GM12878 (cell line): ENCODE results near the gene NUP62. TPM values are rescaled to one million over a fixed set of nuclear protein-coding genes. Genes with fewer than 3 reads are reported as not detected.

Source experiments
- ATAC-seq: fragments of 200-7000 bp; cut with Tn5 transposase; 3 replicates; pipeline ENCODE4 v1.9.1; 2020; ENCODE audit warnings: mild to moderate bottlenecking, moderate library complexity
- BruUV-seq: library from RNA; stranded (reverse); fragments of 400-500 nt; replicated peaks from 2 replicates; lab custom pipeline; 2021; lab: Mats Ljungman, UMichigan
- CTCF ChIA-PET: fragments of 300-600 bp; sonication (Branson Sonifier 250); formaldehyde crosslinking; extraction: SDS; loops from one replicate; lab custom pipeline; 2021; ENCODE audit warnings: inconsistent platforms; lab: Yijun Ruan, JAX
- POLR2A ChIA-PET: fragments of 350-600 bp; formaldehyde crosslinking; extraction: SDS; loops from one replicate; lab custom pipeline; 2021; ENCODE audit warnings: inconsistent platforms; lab: Charles Lee
- RAD21 ChIA-PET: fragments of 300-600 bp; sonication (Branson Sonifier 250); formaldehyde crosslinking; loops from one replicate; lab custom pipeline; 2023; ENCODE audit warnings: antibody characterized with exemption; ENCODE audit not compliant: unreplicated experiment; lab: Charles Lee
- SMC1A ChIA-PET: fragments of 300-600 bp; sonication (Branson Sonifier 250); formaldehyde crosslinking; loops from one replicate; lab custom pipeline; 2023; ENCODE audit not compliant: unreplicated experiment, uncharacterized antibody; lab: Charles Lee
- DNase-seq: peaks from one replicate; pipeline ENCODE4 v3.0.0-alpha.2; 2011; ENCODE audit warnings: low read depth, low spot score
- FAIRE-seq: peaks from 3 replicates; lab custom pipeline; 2011; peaks lifted over from hg19 to GRCh38; lab: Jason Lieb, UNC
- H2AFZ ChIP-seq: 2 replicates; pipeline ENCODE4 v1.6.0; 2011; ENCODE audit warnings: low read depth, low read length, control low read depth; ENCODE audit not compliant: control insufficient read depth
- H3K27ac ChIP-seq: 2 replicates; pipeline ENCODE4 v1.5.1; 2011; ENCODE audit warnings: control low read depth; ENCODE audit not compliant: control insufficient read depth, insufficient read depth
- H3K27me3 ChIP-seq, 2 experiments: replicated peaks in 1 of 2; 2 replicates each; pipeline versions ENCODE4 v1.6.0 to v1.6.1; 2011; ENCODE audit warnings: low read length in 1 of 2; ENCODE audit not compliant: control insufficient read depth in 2 of 2, insufficient read depth in 2 of 2
- H3K36me3 ChIP-seq, 2 experiments: 2 replicates each; pipeline ENCODE4 v1.5.1; 2011; ENCODE audit warnings: low read length in 1 of 2; ENCODE audit not compliant: control insufficient read depth in 2 of 2, insufficient read depth in 2 of 2
- H3K4me1 ChIP-seq: 2 replicates; pipeline ENCODE4 v1.6.1; 2011; ENCODE audit warnings: mild to moderate bottlenecking, low read length, moderate library complexity, mixed read lengths; ENCODE audit not compliant: control insufficient read depth, insufficient read depth
- H3K4me2 ChIP-seq: 2 replicates; pipeline ENCODE4 v1.6.0; 2011; ENCODE audit warnings: control low read depth; ENCODE audit not compliant: control insufficient read depth, insufficient read depth
- H3K4me3 ChIP-seq: fragments of 200-600 bp; sonication (generic); 2 replicates; pipeline ENCODE4 v1.5.1; 2016
- H3K79me2 ChIP-seq: 2 replicates; pipeline ENCODE4 v1.6.0; 2011; ENCODE audit warnings: low read length; ENCODE audit not compliant: control insufficient read depth, insufficient read depth
- H3K9ac ChIP-seq: 2 replicates; pipeline ENCODE4 v1.8.0; 2011; ENCODE audit warnings: low read length, control low read depth, mixed read lengths; ENCODE audit not compliant: control insufficient read depth, insufficient read depth
- H3K9me3 ChIP-seq: replicated peaks from 3 replicates; pipeline ENCODE4 v1.5.1; 2011; ENCODE audit warnings: mild to moderate bottlenecking, low read length; ENCODE audit not compliant: control insufficient read depth, insufficient read depth
- H4K20me1 ChIP-seq: 2 replicates; pipeline ENCODE4 v1.6.0; 2011; ENCODE audit not compliant: control insufficient read depth, insufficient read depth
- BCLAF1 ChIP-seq: fragments of 450-650 bp; IDR thresholded peaks from 2 replicates; pipeline ENCODE4 v1.6.1; 2017; ENCODE audit warnings: antibody characterized with exemption, mild to moderate bottlenecking, moderate library complexity
- E2F4 ChIP-seq: IDR thresholded peaks from 2 replicates; pipeline ENCODE4 v1.6.1; 2012; ENCODE audit warnings: low read depth, low read length, improper control_type of control experiment
- HDGF ChIP-seq: fragments of 450-650 bp; IDR thresholded peaks from 2 replicates; pipeline ENCODE4 v1.6.1; 2016; ENCODE audit warnings: antibody characterized with exemption
- MXI1 ChIP-seq: fragments of 150-350 bp; IDR thresholded peaks from 2 replicates; pipeline ENCODE4 v1.6.1; 2011; ENCODE audit warnings: low read depth, mild to moderate bottlenecking, inconsistent platforms, low read length, improper control_type of control experiment
- NR2C1 ChIP-seq: fragments of 450-650 bp; IDR thresholded peaks from 2 replicates; pipeline ENCODE4 v1.6.1; 2017; ENCODE audit warnings: antibody characterized with exemption, mild to moderate bottlenecking, moderate library complexity
- PKNOX1 ChIP-seq: fragments of 450-650 bp; IDR thresholded peaks from 2 replicates; pipeline ENCODE4 v1.6.1; 2016; ENCODE audit warnings: mild to moderate bottlenecking
- RCOR1 ChIP-seq: conservative IDR thresholded peaks from 2 replicates; pipeline ENCODE4 v1.6.1; 2012; ENCODE audit warnings: low read depth, low read length, improper control_type of control experiment
- SMAD1 ChIP-seq: fragments of 450-650 bp; IDR thresholded peaks from 2 replicates; pipeline ENCODE4 v1.6.1; 2018; ENCODE audit warnings: mild to moderate bottlenecking, low read depth; ENCODE audit not compliant: partially characterized antibody
- SUZ12 ChIP-seq: fragments of 200-600 bp; sonication (generic); IDR thresholded peaks from one replicate; pipeline ENCODE4 v1.6.1; 2018; ENCODE audit warnings: antibody characterized with exemption, mild to moderate bottlenecking; ENCODE audit not compliant: unreplicated experiment
- ZNF207 ChIP-seq: fragments of 450-650 bp; IDR thresholded peaks from 2 replicates; pipeline ENCODE4 v1.6.1; 2014; ENCODE audit warnings: antibody characterized with exemption, mild to moderate bottlenecking, borderline replicate concordance
- WGBS: methylation state at CpG from one replicate; pipeline ENCODE4 v1.1.6; 2016; ENCODE audit warnings: low lambda C conversion rate; ENCODE audit not compliant: insufficient replicate concordance, insufficient coverage; ENCODE audit errors: missing lambda C conversion rate; 5-methylcytosine and 5-hydroxymethylcytosine counted together
- in situ Hi-C: fragments of 300-500 bp; cut with MboI; formaldehyde crosslinking; loops from 9 replicates; pipeline ENCODE4 v1.14.3; 2018; ENCODE audit warnings: mixed read lengths
- intact Hi-C: fragments of 100-400 bp; cut with micrococcal nuclease; formaldehyde crosslinking; loops from one replicate; pipeline ENCODE4 v1.14.2; 2022; ENCODE audit not compliant: unreplicated experiment
- polyA plus RNA-seq, 11 experiments: library from polyadenylated mRNA; depleted of rRNA in 4 of 11; unstranded in 6 of 11; stranded (reverse) in 5 of 11; fragments of >200 nt; fragmentation: Nextera tagmentation in 4 of 11; fragmentation: Illumina TruSeq in 1 of 11; extraction: Ambion mirVana in 4 of 11; extraction: Trizol in 1 of 11; gene quantifications; 1 replicate in 1 of 11; 2 replicates in 10 of 11; pipeline versions ENCODE4 v1.2.1 to v1.2.3, GENCODE V29; 2011 to 2016; ENCODE audit warnings: inconsistent platforms in 2 of 11, missing spikeins in 2 of 11, low read depth in 1 of 11
- total RNA-seq, 4 experiments: library from RNA; depleted of rRNA in 3 of 4; stranded (reverse); fragments of >200 nt in 3 of 4; fragmentation: Illumina TruSeq in 1 of 4; extraction: Trizol in 1 of 4; gene quantifications; 2 replicates each; pipeline versions ENCODE4 v1.2.1 to v1.2.3, GENCODE V29; 2013 to 2021

The NUP62 gene
- total and polyA plus RNA-seq, 10 of the 15 experiments (the other 5 are each of a cell fraction or from before 2014, with no cell fraction given): 19.5 to 110 (median 66.9) TPM

DNA sequence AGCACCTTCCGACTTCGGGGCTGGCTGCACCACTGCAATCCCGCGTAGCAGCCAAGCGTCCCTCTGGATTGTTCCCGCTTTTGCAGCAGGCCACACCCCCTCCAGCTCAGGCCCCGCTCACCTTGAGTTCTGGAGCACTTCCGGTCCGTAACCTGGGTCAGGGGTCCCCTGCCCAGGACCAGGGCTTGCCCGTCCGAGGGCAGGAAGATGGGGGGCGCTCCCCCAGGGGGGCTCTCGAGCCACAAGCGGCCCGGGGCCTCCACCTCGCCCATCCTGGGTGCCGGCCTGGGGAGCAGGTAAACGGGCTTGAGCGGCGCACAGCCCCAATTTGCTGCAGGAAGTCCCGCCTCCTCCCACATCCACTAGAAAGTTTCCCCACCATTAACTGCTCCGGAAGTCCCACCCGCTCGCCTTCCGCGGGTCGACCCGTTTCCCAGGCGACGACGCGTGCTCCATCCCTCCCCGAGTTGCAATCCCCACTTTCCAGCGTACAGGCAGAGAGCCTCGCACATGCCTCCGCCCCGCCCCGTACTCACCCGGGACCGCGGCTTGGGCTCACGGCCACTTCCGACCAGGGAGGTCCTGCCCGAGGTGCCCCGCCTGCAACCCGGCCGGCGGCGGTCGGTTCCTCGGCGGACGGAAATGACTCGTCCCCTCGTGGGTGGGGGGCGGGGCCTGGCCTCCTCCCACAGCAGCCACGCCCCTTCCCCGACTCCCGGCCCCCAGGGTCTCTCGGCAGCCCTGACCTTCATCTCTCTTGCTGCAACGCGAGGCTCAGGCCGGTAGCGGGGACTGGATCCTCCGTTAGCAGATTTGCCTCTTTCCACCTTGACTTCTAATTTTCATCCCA lies 62.1 kb downstream of the NUP62 start, which contains the start of gene PNKP (continued):
- TF ChIP-seq MXI1 (peak; percentile 85), HDGF (peak; percentile 76; the same call in 1 of the 2 replicates), ZNF207 (peak; percentile 54; the same call in 1 of the 2 replicates), SUZ12 (no peak), PKNOX1 (peak; percentile 73)

DNA sequence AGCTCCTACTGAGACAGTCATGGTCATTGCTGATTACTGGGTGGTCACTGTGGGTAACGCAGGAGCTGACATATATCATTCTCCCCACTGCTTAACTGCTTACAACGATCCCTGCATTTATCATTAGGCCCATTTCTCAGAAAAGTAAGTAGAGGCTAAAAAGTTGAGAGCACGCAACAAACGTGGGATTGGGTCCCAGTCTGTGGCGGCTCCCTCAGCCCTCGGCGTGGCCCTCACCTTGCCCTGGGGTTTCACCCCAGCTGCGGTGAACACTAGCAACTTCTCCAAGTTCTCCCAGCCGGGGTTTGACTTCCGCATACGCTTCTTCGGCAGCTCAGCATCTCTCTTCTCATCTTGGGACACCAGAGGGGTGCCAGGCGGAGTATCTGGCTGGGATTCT lies 64.4 kb downstream of the NUP62 start:
- Histone ChIP-seq H3K36me3 (peaks cover 9 to 21% of the 10 kb centered on the region in 2 experiments), H3K4me2 (no peak overlapping the region; the same call in 1 of the 2 replicates), H3K4me3 (no peak overlapping the region; the same call in 1 of the 2 replicates), H2AFZ (no peak overlapping the region), H3K4me1 (peaks cover 12% of the 10 kb centered on the region), H3K79me2 (peaks cover 18% of the 10 kb centered on the region), H3K27me3 (no peaks in the 10 kb centered on the region), H3K9me3 (no peaks in the 10 kb centered on the region), H4K20me1 (no peaks in the 10 kb centered on the region), H3K9ac (no peak overlapping the region), H3K27ac (no peak overlapping the region)
- intact Hi-C loops (loop anchor here (5.0 kb wide), 2 partner anchors 98 to 188 kb away; partner anchors contain the start of genes AP2A1 and PRMT1), in situ Hi-C loops (no loop called here)
- RAD21 ChIA-PET: interaction anchor here (0.7 kb wide), 3 partner anchors 40 to 225 kb away, joined by 3 to 5 read pairs (median 4); partner anchors contain the start of gene RRAS
- 97% methylated on average over 13 of the region's 13 CpGs for WGBS
- no peak for ATAC-seq
- DNase-seq: no peak
- no peak for FAIRE-seq
- no TSS peak for BruUV-seq
- SMC1A ChIA-PET: interaction anchor here (1.3 kb wide), 1 partner anchor 12 kb away, joined by 5 read pairs; no protein-coding TSS in a partner anchor
- CTCF ChIA-PET: interaction anchor here (0.6 to 1.8 kb wide), 4 partner anchors 46 to 143 kb away, joined by 3 to 6 read pairs (median 4); no protein-coding TSS in a partner anchor
- POLR2A ChIA-PET: interaction anchor here (0.7 kb wide), 3 partner anchors 20 to 84 kb away, joined by 6 to 8 read pairs (median 7); no protein-coding TSS in a partner anchor
- TF ChIP-seq RCOR1 (no peak), BCLAF1 (no peak), SMAD1 (no peak), NR2C1 (no peak), E2F4 (no peak)
